ENCODE data around the gene CEMIP.

The CEMIP gene

DNA sequence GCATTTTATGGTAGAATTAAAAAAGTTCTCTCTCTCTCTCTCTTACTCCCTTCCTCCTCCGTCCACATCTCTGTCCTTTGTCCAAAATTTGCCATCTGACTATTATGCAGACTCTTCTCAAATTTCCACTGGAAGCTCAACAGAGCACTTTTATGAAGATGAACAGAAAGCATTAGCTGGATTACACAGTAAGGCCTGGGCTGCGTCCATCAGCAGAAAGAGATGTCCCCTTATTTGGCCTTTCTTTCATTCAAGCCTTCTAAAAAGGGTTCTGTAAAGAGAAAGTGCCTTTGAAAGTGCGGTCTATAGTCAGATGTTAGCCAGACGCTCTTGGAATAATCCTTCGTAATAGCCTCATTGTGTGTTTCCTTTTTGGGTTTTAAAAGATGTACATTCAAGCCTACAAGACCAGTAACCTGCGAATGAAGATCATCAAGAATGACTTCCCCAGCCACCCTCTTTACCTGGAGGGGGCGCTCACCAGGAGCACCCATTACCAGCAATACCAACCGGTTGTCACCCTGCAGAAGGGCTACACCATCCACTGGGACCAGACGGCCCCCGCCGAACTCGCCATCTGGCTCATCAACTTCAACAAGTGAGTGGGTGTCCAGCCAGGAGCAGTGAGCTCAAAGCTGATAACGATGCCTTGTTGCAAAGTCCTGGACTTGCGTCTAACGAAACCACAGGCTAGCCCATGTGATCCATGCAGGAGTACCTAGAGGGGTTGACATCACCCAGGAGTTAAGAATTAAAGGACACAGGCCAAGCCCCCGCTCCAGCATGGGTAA, 157.3 kb downstream of the CEMIP start:
- no peak for DNase-seq

DNA sequence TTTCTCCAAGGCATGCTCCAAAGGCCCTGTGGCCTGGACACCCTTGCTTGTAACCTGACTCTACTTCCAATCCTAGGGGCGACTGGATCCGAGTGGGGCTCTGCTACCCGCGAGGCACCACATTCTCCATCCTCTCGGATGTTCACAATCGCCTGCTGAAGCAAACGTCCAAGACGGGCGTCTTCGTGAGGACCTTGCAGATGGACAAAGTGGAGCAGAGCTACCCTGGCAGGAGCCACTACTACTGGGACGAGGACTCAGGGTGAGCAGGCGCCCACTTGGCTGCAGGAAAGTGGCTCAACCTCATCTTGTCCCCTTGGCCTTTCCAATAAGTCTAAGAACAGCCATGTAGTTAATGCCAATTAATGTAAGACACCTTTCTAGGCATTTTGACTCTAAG, 158.5 kb downstream of the CEMIP start:
- DNase-seq, result no peak

DNA sequence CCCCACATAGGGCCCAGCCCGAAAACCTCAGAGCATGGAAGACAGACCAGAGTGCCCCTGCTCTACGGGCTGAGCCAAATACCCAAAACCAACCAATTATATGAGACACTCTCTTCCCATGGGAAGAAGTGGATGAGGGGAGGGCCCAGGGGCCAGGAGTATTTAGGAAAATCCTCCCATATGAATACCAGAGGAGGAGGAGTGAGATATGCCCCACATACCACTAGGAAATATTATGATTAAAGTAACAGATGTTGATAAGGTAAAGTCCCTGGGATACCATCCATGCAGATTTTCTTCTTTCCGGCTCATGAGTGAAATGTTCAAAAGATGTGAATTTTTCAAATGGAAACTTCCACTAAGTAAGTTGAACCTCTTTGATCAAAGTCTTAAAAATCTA, 160.0 kb downstream of the CEMIP start:
- no peak for DNase-seq

DNA sequence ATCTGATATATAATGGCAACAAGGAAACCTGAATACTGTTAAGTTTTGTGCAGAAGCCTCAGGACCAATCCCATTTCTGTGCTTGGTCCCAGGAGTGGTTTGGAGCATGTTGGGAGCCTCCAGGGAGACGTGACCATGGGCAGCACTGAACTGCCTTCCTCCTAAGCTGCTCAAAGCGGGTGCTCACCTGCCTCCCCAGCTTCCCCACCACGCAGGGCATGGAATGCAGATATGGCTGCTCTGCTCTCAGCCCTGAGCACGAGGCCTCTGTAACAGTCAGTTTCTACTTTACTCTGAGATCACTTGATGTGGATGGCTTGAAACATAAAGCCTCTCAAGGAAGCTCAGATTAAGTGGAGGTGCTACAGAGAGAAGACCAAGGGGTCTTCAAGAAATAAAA, 161.2 kb downstream of the CEMIP start:
- DNase-seq, result no peak

- no peak for DNase-seq
Measured at GRCh38 chr15:80940851-80941250, 161.7 kb downstream of the CEMIP start.

DNA sequence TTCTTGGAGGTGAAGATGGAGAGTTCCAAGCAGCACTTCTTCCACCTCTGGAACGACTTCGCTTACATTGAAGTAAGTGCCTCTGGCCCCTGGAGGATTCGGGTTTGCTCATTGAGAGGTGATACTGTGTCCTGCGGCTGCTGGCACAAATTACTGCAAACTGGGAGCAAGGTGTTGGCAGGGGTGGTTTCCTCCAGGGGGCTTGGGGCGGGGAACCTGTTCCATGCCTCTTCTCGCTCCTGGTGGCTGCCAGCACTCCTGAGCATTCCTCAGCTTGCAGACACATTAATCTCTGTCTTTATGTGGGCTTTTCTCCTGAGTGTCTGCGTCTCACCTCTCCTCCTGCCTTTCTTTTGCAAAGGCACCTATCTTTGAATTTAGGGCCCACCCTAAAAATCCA, 163.1 kb downstream of the CEMIP start:
- DNase-seq, result no peak

- DNase-seq, result no peak
Measured at GRCh38 chr15:80942746-80943565, 163.8 kb downstream of the CEMIP start.

- DNase-seq, result no peak
Measured at GRCh38 chr15:80944818-80945217, 165.6 kb downstream of the CEMIP start.

GRCh38 chr15:80945605-80946004, 166.4 kb downstream of the CEMIP start:
- DNase-seq, result no peak

GRCh38 chr15:80946576-80946975, 167.4 kb downstream of the CEMIP start:
- DNase-seq, result no peak

- DNase-seq, result no peak
Measured at GRCh38 chr15:80948651-80949292, 169.6 kb downstream of the CEMIP start.

DNA sequence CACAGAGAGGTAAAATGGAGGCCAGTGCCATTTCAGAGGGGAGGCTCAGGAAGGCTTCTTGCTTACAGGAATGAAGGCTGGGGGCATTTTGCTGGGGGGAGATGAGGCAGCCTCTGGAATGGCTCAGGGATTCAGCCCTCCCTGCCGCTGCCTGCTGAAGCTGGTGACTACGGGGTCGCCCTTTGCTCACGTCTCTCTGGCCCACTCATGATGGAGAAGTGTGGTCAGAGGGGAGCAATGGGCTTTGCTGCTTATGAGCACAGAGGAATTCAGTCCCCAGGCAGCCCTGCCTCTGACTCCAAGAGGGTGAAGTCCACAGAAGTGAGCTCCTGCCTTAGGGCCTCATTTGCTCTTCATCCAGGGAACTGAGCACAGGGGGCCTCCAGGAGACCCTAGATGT, 170.6 kb downstream of the CEMIP start:
- DNase-seq, result no peak

DNA sequence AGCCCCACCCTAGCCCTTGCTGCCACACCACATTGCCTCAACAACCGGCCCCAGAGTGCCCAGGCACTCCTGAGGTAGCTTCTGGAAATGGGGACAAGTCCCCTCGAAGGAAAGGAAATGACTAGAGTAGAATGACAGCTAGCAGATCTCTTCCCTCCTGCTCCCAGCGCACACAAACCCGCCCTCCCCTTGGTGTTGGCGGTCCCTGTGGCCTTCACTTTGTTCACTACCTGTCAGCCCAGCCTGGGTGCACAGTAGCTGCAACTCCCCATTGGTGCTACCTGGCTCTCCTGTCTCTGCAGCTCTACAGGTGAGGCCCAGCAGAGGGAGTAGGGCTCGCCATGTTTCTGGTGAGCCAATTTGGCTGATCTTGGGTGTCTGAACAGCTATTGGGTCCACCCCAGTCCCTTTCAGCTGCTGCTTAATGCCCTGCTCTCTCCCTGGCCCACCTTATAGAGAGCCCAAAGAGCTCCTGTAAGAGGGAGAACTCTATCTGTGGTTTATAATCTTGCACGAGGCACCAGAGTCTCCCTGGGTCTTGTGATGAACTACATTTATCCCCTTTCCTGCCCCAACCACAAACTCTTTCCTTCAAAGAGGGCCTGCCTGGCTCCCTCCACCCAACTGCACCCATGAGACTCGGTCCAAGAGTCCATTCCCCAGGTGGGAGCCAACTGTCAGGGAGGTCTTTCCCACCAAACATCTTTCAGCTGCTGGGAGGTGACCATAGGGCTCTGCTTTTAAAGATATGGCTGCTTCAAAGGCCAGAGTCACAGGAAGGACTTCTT, 171.3 kb downstream of the CEMIP start:
- DNase-seq, result no peak

DNA sequence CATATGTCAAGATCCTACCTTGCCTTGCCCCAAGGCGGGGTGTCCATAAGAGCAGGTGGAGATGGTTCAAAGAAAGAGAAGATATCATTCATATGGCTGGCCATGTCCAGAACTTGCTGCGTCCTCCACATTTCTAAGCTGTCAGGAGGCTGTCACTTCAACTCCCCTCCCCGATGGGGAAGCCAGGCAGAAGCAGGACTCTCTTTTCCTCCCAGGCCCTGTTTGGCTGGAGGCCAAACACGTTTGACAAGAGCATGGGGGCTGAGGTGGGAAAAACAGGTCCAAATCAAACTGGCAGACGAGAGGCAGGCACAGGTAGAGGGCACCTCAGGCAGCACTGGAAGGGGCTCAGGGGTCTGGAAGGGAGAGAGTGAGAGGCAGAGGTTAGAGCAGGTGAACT, 172.8 kb downstream of the CEMIP start:
- DNase-seq, result no peak

GRCh38 chr15:80953001-80953952, 174.1 kb downstream of the CEMIP start:
- DNase-seq, result no peak

- DNase-seq, result no peak
Measured at GRCh38 chr15:80953953-80954778, 175.0 kb downstream of the CEMIP start.

- peak; percentile 93 for DNase-seq
Measured at GRCh38 chr15:80955571-80956452, 176.6 kb downstream of the CEMIP start.

- no peak for DNase-seq
Measured at GRCh38 chr15:80957556-80957955, 178.4 kb downstream of the CEMIP start.

- no peak for DNase-seq
Measured at GRCh38 chr15:80957976-80958375, 178.8 kb downstream of the CEMIP start.
